HG03060 (cell line): Measurements from ENCODE around the gene SRMS.
A peak's percentile ranks its signal among the peaks of the same experiment; 100 is the strongest.

Experiments used
- ATAC-seq: cut with Tn5 transposase; IDR thresholded peaks from one replicate; pipeline ENCODE4 v1.9.1; 2021; ENCODE audit warnings: low read depth, moderate number of reproducible peaks; ENCODE audit not compliant: unreplicated experiment

The SRMS gene

GRCh38 chr20:63554361-63555278 lies 7.1 kb upstream of the SRMS start:
- ATAC-seq, result peak; percentile 32

DNA sequence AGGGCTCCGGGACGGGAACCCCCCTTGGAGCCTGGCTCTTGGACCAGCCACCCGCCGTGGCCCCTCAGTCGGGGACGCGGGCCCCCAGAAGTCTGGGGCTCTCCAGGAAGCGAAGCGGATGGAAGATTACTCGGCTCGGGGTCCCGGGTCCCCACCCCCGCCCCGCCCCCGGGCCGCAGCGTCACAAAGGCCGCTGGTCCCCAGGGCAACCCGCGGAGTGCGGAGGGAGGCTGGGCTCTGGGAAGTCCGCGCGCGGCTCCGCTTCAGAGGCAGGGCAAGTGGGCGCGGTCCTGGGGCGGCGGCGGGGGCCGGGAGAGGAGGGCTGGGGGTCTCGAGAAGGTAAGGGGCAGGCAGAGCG lies 6.4 kb upstream of the SRMS start, which contains the start of gene FNDC11:
FNDC11 (plus strand) TSS at position 227 of the 358 bp plus-strand sequence. CDS start 1,505 bp downstream, outside the sequence.
- ATAC-seq, result no peak

- no peak for ATAC-seq
Observed at GRCh38 chr20:63553251-63553932, 5.8 kb upstream of the SRMS start.

GRCh38 chr20:63552481-63553249 lies 5.1 kb upstream of the SRMS start:
- ATAC-seq, result no peak

DNA sequence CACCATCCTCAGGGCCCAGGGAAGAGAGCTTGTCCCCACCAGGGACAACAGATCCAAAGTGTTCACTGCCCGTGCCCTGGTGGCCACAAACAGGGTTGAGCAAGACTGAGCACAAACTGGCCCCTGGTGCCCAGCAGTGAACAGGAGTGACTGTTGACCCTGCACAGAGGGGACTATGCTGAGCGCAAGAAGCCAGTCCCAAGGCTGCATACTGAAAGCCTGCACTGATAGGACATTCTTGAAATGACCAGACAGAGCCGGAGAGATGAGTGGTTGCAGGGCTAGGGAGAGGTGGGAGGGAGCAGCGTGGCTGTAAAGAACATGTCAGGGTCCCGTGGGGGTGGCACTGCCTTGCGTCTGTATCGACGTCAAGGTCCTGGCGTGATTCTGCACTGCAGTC lies 3.5 kb upstream of the SRMS start:
- no peak for ATAC-seq

- no peak for ATAC-seq
Observed at GRCh38 chr20:63549679-63550282, 2.2 kb upstream of the SRMS start.

- ATAC-seq, result no peak
Observed at GRCh38 chr20:63549019-63549418, 1.5 kb upstream of the SRMS start.

GRCh38 chr20:63548542-63548941 lies 993 bp upstream of the SRMS start:
- no peak for ATAC-seq

GRCh38 chr20:63546956-63547724 lies 409 bp downstream of the SRMS start:
- ATAC-seq, result no peak

GRCh38 chr20:63546256-63546955 lies 1.1 kb downstream of the SRMS start:
- no peak for ATAC-seq

- no peak for ATAC-seq
Observed at GRCh38 chr20:63545814-63546213, 1.7 kb downstream of the SRMS start.

GRCh38 chr20:63544958-63545516 lies 2.5 kb downstream of the SRMS start:
- ATAC-seq, result no peak

- ATAC-seq, result no peak
Observed at GRCh38 chr20:63544241-63544957, 3.1 kb downstream of the SRMS start.

DNA sequence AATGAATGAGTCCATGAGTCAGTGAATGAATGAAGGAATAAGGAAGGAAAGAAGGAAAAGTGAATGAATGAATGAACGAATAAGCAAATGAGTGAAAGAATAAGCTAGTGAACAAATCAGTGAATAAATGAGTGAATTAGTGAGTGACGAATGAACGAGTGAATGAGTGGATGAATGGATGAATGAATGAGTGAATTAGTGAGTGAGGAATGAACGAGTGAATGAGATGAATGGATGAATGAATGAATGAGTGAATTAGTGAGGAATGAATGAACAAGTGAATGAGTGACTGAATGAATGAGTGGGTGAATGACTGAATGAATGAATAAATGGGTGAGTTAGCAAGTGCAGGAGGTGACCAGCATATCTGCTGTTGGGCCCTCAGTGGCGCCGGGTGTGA lies 3.8 kb downstream of the SRMS start:
- ATAC-seq, result no peak

- no peak for ATAC-seq
Observed at GRCh38 chr20:63543131-63543530, 4.4 kb downstream of the SRMS start.

DNA sequence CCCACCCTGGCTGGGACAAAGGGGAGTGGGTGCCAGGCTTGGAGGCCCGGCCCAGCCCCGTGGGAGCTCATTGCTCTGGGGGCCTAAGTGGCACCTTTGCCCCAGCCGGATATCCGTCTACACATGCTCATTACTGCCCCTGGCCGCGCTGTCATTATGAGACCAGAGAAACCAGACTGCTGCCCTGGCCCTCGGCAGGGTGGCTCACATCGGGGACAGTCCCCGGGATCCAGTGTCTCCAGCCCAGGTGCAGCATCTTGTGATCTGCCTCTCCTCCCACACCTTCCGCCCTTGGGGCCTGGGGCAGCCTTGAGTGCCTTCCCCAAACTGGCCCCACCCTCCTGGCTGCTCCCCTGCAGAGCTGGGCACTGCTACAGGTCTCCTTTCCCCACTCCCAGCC lies 4.9 kb downstream of the SRMS start:
- ATAC-seq, result no peak

DNA sequence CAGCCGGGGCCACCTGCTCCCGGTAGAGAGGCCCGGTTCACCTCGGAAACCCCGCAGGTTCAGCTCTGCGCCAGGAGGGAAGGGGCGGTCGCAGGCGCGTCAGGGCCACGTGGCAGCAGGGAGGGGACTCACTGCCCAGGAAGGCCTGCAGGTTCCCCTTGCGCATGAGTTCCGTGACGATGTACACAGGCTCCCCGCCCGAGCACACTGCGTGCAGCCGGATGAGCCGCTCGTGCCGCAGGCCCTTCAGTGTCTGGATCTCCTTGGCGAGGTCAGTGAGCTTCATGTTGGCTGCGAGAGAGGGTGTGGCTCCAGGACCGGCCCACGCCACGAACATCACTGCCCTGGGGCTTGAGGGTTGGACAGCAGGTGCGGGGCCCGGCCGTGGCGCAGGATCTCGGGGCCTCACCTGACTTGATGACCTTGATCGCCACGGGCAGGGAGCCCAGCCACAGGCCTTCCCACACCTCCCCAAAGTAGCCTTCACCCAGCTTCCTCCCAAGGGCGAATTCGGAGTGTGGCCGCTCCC lies 5.5 kb downstream of the SRMS start:
- no peak for ATAC-seq

GRCh38 chr20:63541371-63541770 lies 6.2 kb downstream of the SRMS start:
- ATAC-seq, result no peak
